Muscle of leg (tissue), 11 donors: Measurements from ENCODE around the gene GORASP2. TPM values are rescaled to one million over a fixed set of nuclear protein-coding genes. Genes with fewer than 3 reads are reported as not detected.
A peak's percentile ranks its signal among the peaks of the same experiment; 100 is the strongest.
"Not testable (repeated sequence)": the region's sequence is repeated elsewhere in the genome, so short reads cannot be mapped to it uniquely, and the experiment has no call there.

Source experiments
- DNase-seq: peaks from one replicate; pipeline ENCODE4 v3.0.0; 2013
- H3K27ac ChIP-seq: one replicate; pipeline ENCODE4 v1.5.1; 2013; ENCODE audit warnings: mild to moderate bottlenecking, low read length, control low read depth
- H3K27me3 ChIP-seq: one replicate; pipeline ENCODE4 v1.6.1; 2013; ENCODE audit warnings: low read length; ENCODE audit not compliant: control insufficient read depth, insufficient read depth
- H3K36me3 ChIP-seq: one replicate; pipeline ENCODE4 v1.6.1; 2013; ENCODE audit warnings: low read length; ENCODE audit not compliant: control insufficient read depth, insufficient read depth
- H3K4me1 ChIP-seq: one replicate; pipeline ENCODE4 v1.6.1; 2013; ENCODE audit warnings: low read length; ENCODE audit not compliant: control insufficient read depth, insufficient read depth
- H3K4me3 ChIP-seq: one replicate; pipeline ENCODE4 v1.5.1; 2013; ENCODE audit warnings: low read length, control low read depth
- H3K9me3 ChIP-seq: replicated peaks from 2 replicates; pipeline ENCODE4 v1.6.1; 2013; ENCODE audit warnings: low read depth, low read length; ENCODE audit not compliant: control insufficient read depth
- WGBS: methylation state at CpG from one replicate; pipeline ENCODE4 v1.1.5; 2013; ENCODE audit warnings: missing lambda C conversion rate; ENCODE audit not compliant: insufficient coverage; 5-methylcytosine and 5-hydroxymethylcytosine counted together
- polyA plus RNA-seq, 8 donors: library from polyadenylated mRNA; unstranded; fragments of 120-200 nt; gene quantifications; one replicate each; pipeline versions ENCODE4 v1.2.1 to v1.2.3, GENCODE V29; 2013; ENCODE audit warnings: inconsistent platforms in 1 of 8, low replicate concordance in 1 of 8; ENCODE audit not compliant: insufficient read length in 8 of 8, insufficient read depth in 1 of 8
- total RNA-seq: library from RNA; stranded (reverse); fragments of 120-200 nt; gene quantifications from one replicate; pipeline ENCODE4 v1.2.4, GENCODE V29; 2013

GORASP2 gene
- total and polyA plus RNA-seq, 9 donors, result 24.6 to 84.6 (median 74.3) TPM

GRCh38 chr2:170921873-170922272 is 7.2 kb upstream of the GORASP2 start:
- WGBS, result no CpG with 5 or more reads among the region's 2 CpGs
- H3K36me3 ChIP-seq, H3K4me1 ChIP-seq: not testable (repeated sequence)

GRCh38 chr2:170922634-170923494 is 6.2 kb upstream of the GORASP2 start:
- no peak overlapping the region for H3K27ac ChIP-seq
- WGBS, result 79% methylated on average over 8 of the region's 8 CpGs
- no peak for DNase-seq
- no peaks in the 10 kb centered on the region for H3K27me3 ChIP-seq
- peaks cover 15% of the 10 kb centered on the region for H3K9me3 ChIP-seq
- no peaks in the 10 kb centered on the region for H3K36me3 ChIP-seq
- H3K4me1 ChIP-seq, result no peaks in the 10 kb centered on the region
- no peak overlapping the region for H3K4me3 ChIP-seq

More at GRCh38 chr2:170921873-170922272, 7.2 kb upstream of the GORASP2 start:
- not testable (repeated sequence) for H3K4me3 ChIP-seq, DNase-seq, H3K27ac ChIP-seq, H3K27me3 ChIP-seq
- peaks cover 24% of the 10 kb centered on the region for H3K9me3 ChIP-seq

GRCh38 chr2:170923799-170924198 is 5.3 kb upstream of the GORASP2 start:
- Histone ChIP-seq H3K4me1 (peaks cover 7% of the 10 kb centered on the region), H3K27ac (no peak overlapping the region), H3K9me3 (peaks cover 13% of the 10 kb centered on the region), H3K27me3 (no peaks in the 10 kb centered on the region), H3K4me3 (no peak overlapping the region), H3K36me3 (no peaks in the 10 kb centered on the region)
- no CpG with 5 or more reads among the region's 1 CpG for WGBS
- DNase-seq, result no peak

- DNase-seq, result no peak
- no peak overlapping the region for H3K27ac ChIP-seq
- H3K4me1 ChIP-seq, result peaks cover 7% of the 10 kb centered on the region
- H3K9me3 ChIP-seq, result peaks cover 13% of the 10 kb centered on the region
- H3K4me3 ChIP-seq, result no peak overlapping the region
- H3K27me3 ChIP-seq, result no peaks in the 10 kb centered on the region
- no peaks in the 10 kb centered on the region for H3K36me3 ChIP-seq
These were observed 4.1 kb upstream of the GORASP2 start for GRCh38 chr2:170924969-170925368.

GRCh38 chr2:170925923-170926322 is 3.1 kb upstream of the GORASP2 start:
- H3K36me3 ChIP-seq, result no peaks in the 10 kb centered on the region
- peaks cover 13% of the 10 kb centered on the region for H3K9me3 ChIP-seq
- no peaks in the 10 kb centered on the region for H3K27me3 ChIP-seq
- DNase-seq, result no peak
- H3K4me3 ChIP-seq, result no peak overlapping the region
- no peak overlapping the region for H3K27ac ChIP-seq
- H3K4me1 ChIP-seq, result peaks cover 13% of the 10 kb centered on the region
- WGBS, result 67% methylated on average over 1 of the region's 3 CpGs

- 88% methylated on average over 4 of the region's 4 CpGs for WGBS
- Histone ChIP-seq H3K27me3 (no peaks in the 10 kb centered on the region), H3K4me3 (no peak overlapping the region), H3K27ac (no peak overlapping the region), H3K36me3 (no peaks in the 10 kb centered on the region), H3K4me1 (peaks cover 13% of the 10 kb centered on the region), H3K9me3 (peaks cover 13% of the 10 kb centered on the region)
- DNase-seq, result no peak
These were observed 2.2 kb upstream of the GORASP2 start for GRCh38 chr2:170926743-170927297.

GRCh38 chr2:170928036-170928823 is 823 bp upstream of the GORASP2 start:
- H3K4me3 ChIP-seq, result peak overlapping the region; percentile 31

GRCh38 chr2:170929686-170930050 is 615 bp downstream of the GORASP2 start:
- H3K4me3 ChIP-seq, result peak overlapping the region; percentile 98
- DNase-seq, result peak; percentile 65
- peak overlapping the region; percentile 95 for H3K27ac ChIP-seq
- under 1% methylated on average over 17 of the region's 21 CpGs for WGBS
- H3K4me1 ChIP-seq, result peaks cover 13% of the 10 kb centered on the region
- peaks cover 6% of the 10 kb centered on the region for H3K36me3 ChIP-seq
- no peaks in the 10 kb centered on the region for H3K9me3 ChIP-seq
- no peaks in the 10 kb centered on the region for H3K27me3 ChIP-seq

More at GRCh38 chr2:170928036-170928823, 823 bp upstream of the GORASP2 start:
- H3K4me1 ChIP-seq, result peaks cover 13% of the 10 kb centered on the region
- no peaks in the 10 kb centered on the region for H3K36me3 ChIP-seq
- peaks cover 11% of the 10 kb centered on the region for H3K9me3 ChIP-seq
- H3K27me3 ChIP-seq, result no peaks in the 10 kb centered on the region
- H3K27ac ChIP-seq, result peak overlapping the region; percentile 78
- WGBS, result 61% methylated on average over 5 of the region's 17 CpGs
- peak; percentile 28 for DNase-seq

GRCh38 chr2:170930131-170930990 is 1.3 kb downstream of the GORASP2 start:
- peaks cover 13% of the 10 kb centered on the region for H3K4me1 ChIP-seq

More at GRCh38 chr2:170930131-170930990, 1.3 kb downstream of the GORASP2 start:
- H3K27me3 ChIP-seq, result no peaks in the 10 kb centered on the region
- H3K4me3 ChIP-seq, result peak overlapping the region; percentile 98
- peak overlapping the region; percentile 95 for H3K27ac ChIP-seq
- H3K9me3 ChIP-seq, result no peaks in the 10 kb centered on the region
- DNase-seq, result peak; percentile 35
- 0% methylated on average over 5 of the region's 15 CpGs for WGBS
- peaks cover 8% of the 10 kb centered on the region for H3K36me3 ChIP-seq
